Measurements from ENCODE around the gene EVI2A.

Gene EVI2A

DNA sequence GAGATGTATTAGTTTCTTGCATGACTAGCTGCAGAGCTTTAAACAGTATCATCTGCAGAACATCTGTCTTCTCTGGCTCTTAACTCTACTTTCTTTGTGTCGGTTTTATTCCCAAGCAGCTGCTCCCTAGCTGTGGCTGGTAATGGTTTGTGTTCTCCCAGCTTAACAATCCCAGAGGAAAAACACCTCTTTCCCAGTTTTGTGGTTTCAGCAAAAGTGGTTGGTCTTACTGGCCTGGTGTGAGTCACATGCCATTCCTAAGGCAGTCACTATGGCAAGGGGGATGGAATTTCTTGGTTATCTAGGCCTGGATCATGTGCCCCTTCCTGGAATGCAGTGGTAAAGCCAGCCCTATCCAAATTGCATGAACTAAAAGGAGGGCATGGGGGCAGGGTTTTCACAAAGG is 51.8 kb downstream of the EVI2A start:
- DNase-seq, result no peak

GRCh38 chr17:31269036-31269577 is 52.3 kb downstream of the EVI2A start:
- DNase-seq, result no peak
